Stimulated activated CD8-positive, alpha-beta memory T cell treated with anti-CD3 and anti-CD28 coated beads, Interleukin-15, amount 100 ng/mL, for 24 hours (primary cell): ENCODE data around the gene MRRF.

Source experiments
- DNase-seq: peaks from one replicate; pipeline ENCODE4 v3.0.0-alpha.2; 2020; ENCODE audit warnings: low read depth

Gene MRRF, protein sequence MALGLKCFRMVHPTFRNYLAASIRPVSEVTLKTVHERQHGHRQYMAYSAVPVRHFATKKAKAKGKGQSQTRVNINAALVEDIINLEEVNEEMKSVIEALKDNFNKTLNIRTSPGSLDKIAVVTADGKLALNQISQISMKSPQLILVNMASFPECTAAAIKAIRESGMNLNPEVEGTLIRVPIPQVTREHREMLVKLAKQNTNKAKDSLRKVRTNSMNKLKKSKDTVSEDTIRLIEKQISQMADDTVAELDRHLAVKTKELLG

DNA sequence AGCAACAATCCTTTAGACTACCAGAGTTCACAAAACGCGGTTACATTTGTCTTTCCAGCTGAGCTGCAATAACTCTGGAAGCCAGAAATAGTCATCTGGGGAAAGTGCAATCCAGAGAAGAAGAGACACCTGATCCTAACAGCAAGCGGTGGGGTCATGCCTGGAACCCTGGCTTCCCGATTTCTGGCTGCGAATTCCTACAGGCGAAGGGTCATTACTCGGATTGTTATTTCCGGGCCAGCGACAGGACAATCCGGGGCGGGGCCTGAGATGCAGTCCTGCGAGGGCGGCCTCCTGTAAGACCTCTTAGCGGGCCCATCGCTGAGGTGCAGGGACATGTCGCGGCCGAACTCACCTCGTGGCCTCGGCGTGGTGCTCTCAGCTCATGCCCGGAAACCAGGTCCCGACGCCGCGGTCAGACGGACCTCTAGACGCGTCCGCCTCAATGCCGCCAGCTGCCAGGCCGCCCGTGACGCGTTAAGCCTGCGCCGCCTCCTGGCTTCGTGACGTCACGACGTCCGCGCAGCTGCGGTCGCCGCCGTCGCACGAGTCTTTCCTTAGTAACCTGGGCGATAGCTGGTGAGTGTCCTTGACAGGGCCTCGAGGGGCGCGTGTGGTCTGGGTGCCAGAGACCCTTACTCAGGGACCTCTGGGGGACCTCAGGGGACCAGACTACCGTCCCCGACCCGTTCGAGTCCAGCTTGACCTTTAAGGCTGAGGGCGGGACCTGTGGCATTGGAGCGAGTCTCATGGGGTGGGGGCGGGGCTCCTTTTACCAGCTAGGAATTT, at the start of gene MRRF, which contains the start of gene RBM18:
Gene MRRF, plus strand, starts transcription at position 523 of the 789 bp plus-strand sequence. CDS start 6,010 bp downstream, outside the sequence.
Gene RBM18, minus strand, starts transcription at position 481 of the 789 bp plus-strand sequence. CDS start 3,348 bp downstream, outside the sequence.
- DNase-seq: peak; percentile 91

DNA sequence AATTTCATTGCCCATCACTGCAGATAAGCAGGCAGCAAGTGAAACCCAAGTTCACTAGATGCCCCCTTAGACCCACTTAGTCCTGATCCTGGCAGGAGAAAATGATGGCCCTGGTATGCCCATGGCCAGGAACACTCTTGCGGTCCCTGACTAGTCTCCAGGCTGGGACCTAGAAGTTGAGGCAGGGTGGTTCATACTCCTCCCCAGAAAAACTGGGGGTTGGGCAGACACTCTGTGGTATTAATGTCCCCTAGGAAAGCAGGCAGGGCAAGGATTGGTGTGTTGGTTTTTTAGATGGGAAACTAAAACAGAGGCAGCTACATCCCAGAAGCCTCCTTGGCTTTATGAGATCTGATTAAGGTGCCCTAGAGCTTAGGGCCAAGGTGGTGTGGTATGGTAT, 49.0 kb upstream of the MRRF start:
- DNase-seq: no peak

- no peak for DNase-seq
Observed at GRCh38 chr9:122216138-122216797, 48.4 kb upstream of the MRRF start.

DNA sequence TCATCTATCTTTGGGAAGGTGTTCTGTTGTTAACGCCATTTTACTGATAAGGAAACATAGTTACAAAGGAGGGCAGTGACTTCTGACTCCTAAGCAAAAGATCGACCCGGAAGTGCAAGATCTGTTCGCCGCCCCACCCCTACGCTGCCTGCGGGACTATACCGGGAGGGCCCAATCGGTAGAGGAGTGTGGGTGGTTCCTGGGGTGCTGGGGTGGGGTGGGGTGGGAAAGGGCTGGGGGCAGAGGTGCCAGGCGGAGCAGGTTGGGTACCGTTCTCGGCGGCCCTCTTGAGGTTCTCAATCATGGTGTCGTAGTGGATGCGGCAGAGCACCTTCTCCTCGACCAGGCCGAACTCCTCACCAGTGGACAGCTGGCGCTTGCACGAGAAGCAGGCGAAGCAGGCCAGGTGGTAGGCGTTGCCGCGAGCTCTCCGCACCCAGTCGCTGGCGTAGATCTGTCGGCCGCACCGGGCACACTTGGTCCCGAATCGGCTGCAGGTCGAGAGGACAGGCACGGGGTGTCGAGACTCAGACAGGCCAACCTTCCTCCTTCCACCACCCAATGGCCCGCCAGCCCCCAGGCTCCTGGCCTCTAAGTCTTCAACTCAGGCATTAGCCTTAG, 47.8 kb upstream of the MRRF start:
- no peak for DNase-seq

DNA sequence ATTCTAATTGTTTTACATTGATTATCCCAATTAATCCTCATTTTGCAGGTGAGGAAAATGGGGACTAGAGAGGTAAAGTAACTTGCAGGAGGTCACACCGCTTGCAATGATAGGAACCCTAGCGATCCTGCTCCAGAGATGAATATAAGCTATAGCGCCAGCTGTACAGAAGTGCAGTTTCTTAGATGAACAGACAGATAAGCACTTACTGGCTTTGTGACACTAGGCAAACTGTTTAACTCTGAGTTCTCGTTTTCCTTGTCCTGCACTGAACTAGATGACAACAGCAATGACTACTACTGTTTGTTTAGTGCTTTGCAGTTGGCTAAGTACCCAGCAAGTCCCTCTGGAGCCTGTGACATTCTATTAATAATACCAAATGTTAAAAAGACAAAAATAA, 47.0 kb upstream of the MRRF start:
- no peak for DNase-seq

DNA sequence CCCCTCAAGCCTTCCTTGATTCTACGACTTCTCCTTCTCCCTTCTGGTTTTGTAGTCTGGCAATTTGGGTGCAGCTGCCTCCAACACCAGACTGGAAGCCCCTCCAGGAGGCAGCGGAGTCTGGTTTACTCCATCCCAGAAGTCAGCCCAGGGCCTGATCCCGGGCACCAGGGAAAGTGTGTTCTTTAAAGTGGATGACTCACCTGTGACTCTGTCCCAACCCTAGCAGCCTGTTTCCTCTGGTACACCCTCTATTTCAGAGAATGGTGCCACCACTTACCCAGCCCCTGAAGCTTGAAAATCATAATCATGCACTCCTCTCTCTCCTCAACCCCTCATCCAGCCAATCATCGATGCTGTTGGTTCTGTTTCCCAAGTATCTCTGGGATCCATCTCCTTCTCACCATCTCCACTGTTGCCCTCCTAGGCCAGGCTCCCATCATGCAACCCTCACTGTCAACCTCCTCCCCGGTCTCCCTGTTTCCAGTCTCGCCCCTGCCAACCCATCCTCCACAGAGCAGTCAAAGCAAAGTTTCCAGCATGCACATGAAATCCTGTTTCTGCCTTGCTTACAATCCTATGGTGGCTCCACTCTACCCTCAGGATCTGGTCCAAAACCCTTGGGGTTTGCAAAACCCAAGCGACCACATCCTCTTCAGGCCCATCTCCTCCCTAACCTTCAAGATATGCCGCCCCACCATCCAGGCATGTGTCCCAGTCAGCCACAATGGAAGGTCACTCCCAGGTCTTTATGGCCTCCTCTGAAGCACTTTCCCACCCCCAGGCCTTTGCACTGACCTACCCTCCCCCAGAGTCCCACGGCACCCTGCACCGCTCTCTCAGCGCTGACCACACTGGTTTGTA, 46.4 kb upstream of the MRRF start:
- DNase-seq: no peak

GRCh38 chr9:122218935-122219855, 45.5 kb upstream of the MRRF start:
- DNase-seq: no peak

GRCh38 chr9:122219856-122220672, 44.6 kb upstream of the MRRF start:
- no peak for DNase-seq

DNA sequence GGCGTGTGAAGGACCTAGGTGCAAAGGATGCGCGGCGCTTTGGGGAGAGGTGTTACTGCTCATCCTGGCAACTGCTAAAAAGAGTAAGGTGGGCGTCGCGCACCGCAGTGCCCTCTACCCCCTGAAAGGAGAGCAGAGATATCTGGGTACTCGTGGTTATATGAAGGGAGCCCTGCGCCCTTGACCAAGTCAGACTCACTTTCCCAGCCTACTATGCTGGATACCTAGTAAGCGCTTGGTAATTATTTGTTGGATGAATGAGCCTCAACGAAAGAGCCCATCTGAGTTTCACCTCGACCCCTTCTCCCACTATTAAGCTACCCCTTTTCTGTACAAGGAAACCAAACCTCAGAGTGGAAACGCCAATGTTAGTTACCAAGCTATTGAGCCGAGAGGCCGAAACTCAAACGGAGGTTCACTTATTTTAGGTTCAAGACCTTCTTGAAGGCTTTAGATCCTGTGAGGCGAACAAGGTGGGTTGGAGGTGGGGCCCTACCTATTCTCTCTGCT, 44.0 kb upstream of the MRRF start:
- DNase-seq: no peak

DNA sequence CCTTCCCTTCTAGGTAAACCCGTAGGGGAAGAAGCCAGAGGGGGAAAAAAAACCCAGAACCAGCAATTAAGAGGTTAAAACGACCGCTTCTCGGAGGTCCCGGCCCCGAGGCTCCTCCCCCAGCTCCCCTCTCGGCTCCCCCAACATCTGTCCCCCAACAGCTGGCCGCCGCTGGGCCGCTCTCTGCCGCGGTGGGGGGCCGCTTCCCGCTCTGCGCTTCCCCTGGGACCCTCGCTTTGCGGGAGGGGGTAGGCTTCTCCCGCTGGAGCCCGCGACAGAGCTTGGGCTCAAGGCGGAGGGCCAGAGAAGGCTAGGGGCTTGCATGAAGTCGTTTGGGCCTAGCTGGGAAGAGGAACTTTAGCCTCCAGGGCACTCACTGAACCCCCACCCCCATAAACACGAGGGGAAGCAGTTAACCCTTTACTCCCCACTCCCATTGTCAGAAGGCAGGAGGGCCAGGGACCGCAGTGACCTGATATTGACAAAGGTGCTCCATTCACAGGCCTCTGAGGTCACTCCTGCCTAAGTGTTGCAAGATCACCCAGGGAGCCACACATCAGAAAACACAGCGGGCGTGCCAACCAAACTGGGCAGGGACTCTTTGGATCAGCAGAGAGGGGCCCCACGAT, 43.4 kb upstream of the MRRF start:
- DNase-seq: no peak

DNA sequence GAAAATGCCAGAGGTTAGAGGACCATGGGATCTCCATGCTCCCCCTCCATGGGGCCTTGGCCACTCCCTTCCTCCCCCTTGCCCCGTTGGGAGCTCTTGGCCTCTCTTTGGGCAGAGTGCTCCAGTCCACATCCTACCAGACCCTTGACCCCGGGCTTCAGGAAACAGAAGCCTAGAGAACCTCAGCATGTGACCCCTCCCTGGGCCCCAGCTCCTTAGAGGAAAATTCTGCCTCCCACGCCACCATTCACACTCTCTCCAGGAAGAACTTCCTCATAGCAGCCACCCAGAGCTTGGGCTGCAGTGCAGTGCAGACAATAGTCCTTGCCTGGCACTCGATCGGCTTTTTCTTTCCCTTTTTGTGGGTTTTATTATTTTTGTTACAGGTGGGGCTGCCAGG, 41.9 kb upstream of the MRRF start:
- DNase-seq: no peak

GRCh38 chr9:122223435-122223834, 41.2 kb upstream of the MRRF start:
- no peak for DNase-seq

GRCh38 chr9:122225312-122226141, 39.2 kb upstream of the MRRF start:
- DNase-seq: no peak

GRCh38 chr9:122226142-122226757, 38.4 kb upstream of the MRRF start:
- DNase-seq: no peak

- no peak for DNase-seq
Observed at GRCh38 chr9:122226758-122227574, 37.7 kb upstream of the MRRF start.

DNA sequence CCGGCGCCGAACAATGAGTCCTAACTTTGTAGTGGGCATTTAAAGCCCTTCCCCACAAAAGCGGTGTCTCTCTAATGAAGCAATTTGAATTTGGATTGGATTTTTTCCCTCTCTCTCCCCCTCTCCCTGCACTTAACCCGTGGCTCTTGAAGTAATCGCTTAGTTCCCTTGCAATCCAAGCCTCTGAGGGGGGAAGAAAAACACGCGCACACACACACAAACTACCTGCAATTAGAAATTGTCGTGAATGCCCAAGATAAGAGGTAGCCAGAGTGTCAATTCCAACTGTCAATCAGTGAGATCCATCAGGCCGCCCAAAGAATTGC, 37.1 kb upstream of the MRRF start:
- DNase-seq: no peak

DNA sequence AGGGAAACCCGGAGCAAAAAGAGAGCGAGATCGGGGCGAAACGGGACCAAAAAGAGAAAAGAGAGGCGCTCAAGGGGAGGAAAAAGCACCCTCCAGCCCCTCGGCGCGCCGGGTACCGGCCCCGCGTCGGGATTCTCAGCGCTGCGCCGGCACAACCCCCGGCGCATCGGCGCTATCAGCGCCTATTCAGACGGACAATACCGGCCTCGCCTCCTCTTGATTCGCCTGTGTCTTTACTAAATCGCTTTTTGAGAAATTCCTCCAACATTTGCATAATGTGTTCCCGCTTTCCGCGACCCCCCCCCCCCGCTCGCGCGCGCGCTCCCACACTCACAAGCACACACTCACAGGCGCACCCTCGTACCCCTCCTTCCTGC, 36.5 kb upstream of the MRRF start:
- DNase-seq: no peak
